GM18502 (cell line): ENCODE data around the gene TEDC2.
A peak's percentile ranks its signal among the peaks of the same experiment; 100 is the strongest.
"Not testable (repeated sequence)": the region's sequence is repeated elsewhere in the genome, so short reads cannot be mapped to it uniquely, and the experiment has no call there.

Source experiments
- ATAC-seq: cut with Tn5 transposase; IDR thresholded peaks from one replicate; pipeline ENCODE4 v1.9.1; 2021; ENCODE audit warnings: mild to moderate bottlenecking; ENCODE audit not compliant: unreplicated experiment, poor library complexity

TEDC2 gene

DNA sequence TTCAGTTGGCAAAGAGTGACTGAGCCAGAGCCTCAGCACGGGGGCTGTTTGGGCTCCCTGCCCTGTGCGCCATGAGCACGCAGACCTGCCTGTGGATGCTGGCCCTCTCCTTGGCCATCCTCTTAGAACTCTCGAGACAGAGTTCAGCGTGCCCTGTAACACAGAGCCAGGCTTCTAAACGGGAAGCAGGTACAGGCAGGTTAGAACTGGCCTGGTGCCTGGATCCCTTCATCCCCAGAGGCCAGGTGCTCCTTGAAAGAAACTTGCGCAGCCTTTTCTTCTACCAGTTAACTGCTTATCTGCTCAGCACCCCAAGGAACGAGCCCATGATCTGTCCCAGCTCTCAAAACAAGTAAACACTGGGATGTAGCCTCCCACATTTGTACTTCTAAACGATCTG, 23.8 kb upstream of the TEDC2 start:
- ATAC-seq = no peak

DNA sequence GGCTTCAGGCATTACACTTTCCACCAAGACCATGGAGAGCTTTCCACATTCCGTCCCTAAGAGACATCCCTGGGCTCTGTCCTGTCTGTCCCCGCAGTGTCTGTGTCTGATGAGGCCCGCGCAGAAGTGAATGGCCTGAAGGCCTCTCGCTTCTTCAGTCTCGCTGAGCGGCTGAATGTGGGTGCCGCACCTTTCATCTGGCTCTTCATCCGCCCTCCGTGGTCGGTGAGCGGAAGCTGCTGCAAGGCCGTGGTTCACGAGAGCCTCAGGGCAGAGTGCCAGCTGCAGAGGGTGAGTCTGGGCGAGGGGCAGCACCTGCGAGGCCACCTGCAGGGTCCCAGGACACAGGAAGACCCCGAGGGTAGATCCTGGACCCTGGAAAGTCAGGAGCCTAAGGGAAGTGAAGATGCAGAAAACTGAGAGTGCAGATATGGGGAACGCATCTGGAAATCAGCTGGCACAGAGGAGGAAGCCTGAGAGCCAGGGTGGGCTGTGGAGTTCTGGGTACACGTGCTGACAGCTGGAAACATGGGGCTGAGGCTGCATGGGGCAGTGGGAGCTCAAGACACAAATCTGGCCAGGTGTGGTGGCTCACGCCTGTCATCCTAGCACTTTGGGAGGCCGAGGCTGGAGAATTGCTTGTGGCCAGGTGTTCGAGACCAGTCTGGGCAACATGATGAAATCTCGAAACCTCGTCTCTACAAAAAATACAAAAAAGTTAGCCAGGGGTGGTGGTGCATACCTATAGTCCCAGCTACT, 22.7 kb upstream of the TEDC2 start:
- ATAC-seq = no peak

DNA sequence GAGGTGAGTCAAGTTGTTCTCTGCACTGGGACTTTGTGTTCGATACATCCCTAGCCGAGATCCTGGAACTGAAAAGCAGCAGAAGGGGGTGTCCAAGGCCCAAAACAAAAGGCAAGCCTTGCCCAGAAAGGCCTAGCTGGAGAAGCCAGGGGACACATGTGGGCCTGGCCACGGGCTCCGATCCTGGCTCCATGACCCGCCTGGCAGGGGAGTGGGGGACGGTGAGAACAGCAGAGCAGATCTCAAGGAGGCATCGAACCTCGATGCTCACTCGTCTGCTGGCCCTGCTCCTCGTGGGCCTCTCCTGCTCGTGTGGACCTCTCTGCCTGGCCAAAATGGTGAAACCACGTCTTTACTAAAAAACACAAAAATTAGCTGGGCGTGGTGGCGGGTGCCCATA, 21.8 kb upstream of the TEDC2 start:
- no peak for ATAC-seq

DNA sequence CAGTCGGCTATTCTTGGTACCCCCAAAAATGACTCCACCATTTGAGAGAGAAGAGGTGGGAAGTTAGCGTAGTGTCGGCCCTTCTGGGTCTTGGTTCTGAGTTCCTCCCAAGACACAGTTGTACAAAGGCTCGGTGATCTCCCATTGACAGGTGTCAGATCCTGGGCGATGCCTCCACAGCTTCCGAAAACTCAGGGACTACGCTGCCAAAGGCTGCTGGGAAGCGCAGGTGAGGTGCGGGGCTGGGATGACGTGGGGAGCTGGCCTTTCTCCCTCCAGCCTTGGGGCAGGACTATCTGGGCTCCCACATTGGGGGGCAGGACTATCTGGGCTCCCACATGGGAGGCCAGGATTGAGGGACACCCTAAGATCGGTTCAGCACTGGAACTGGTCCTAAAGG, 20.3 kb upstream of the TEDC2 start:
- no peak for ATAC-seq

DNA sequence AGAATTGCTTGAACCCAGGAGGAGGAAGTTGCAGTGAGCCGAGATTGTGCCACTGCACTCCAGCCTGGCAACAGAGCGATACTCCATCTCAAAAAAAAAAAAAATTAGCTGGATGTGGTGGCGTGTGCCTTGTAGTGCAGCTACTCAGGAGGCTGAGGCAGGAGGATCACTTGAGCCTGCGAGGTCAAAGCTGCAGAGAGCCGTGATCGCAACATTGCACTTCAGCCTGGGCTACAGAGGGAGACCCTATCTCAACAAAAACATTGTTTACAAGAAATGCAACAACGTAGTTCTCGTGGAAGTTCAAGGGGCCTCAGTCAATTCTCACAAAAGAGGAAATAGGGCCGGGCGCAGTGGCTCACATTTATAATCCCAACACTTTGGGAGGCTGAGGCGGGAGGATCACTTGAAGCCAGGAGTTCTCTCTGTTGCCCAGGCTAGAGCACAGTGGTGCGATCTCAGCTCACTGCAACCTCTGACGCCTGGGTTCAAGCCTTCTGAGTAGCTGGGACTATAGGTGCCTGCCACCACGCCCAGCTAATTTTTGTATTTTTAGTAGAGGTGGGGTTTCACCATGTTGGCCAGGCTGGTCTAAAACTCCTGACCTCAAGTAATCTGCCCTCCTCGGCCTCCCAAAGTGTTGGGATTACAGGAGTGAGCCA, 18.6 kb upstream of the TEDC2 start:
- ATAC-seq = not testable (repeated sequence)

DNA sequence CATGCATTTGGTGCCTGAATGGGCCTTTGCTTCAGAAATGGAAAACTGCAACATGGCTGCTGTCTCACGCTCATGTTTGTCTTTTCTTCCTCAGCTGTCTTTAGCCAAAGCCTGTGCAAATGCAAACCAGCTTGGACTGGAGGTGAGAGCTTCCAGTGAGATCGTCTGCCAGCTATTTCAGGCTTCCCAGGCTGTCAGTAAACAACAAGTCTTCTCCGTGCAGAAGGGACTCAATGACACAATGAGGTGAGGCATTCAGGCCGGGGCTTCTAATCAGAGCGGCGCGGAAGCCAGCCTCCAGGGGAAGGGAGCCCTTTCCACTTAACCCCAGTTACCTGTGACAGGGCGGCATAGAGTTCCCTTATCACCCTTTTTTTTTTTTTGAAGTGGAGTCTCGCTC, 16.4 kb upstream of the TEDC2 start:
- no peak for ATAC-seq

DNA sequence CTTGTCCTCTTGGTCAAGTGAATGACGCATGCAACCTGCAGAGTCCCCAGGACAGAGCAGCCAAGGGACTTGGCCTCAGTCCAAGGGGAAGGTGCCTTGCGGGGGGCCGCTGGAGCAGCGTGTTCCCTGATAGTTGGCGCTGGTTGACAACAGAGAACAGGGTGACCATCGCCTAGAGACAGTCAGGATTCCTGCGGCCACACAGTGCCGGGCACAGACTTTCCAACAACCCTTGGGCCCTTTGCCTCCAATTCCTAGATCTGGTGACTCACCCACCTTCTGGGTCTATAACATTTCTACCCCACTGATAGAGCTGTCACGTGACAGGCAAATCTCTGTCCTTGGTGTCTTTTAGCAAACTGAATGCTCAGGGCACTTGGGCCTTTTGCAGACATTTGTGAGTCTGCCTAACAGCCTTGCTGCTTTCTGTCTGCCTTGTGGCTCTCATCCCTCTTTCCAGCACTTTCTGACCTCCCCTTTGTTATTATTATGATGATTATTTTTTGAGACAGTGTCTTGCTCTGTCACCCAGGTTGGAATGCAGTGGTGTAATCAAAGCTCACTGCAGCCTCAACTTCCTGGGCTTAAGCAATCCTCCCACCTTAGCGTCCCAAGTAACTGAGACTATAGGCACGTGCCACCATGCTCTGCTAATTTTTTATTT, 11.9 kb upstream of the TEDC2 start:
- no peak for ATAC-seq

DNA sequence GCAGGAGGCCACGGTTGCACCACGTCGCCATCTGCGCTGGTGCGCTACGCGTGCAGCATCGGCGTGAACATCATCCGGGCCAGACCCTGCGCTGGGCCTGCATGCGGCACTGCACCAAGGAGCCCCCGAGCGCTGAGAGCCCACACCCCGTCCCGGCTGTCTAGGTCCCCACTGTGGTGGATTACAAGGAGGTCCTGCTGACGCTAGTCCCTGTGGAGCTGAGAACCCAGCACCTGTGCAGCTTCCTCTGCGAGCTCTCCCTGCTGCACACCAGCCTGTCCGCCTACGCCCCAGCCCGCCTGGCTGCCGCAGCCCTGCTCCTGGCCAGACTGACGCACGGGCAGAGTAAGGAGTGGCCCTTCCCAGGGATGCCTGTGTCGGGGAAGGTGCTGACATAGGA, 10.8 kb upstream of the TEDC2 start:
- no peak for ATAC-seq

DNA sequence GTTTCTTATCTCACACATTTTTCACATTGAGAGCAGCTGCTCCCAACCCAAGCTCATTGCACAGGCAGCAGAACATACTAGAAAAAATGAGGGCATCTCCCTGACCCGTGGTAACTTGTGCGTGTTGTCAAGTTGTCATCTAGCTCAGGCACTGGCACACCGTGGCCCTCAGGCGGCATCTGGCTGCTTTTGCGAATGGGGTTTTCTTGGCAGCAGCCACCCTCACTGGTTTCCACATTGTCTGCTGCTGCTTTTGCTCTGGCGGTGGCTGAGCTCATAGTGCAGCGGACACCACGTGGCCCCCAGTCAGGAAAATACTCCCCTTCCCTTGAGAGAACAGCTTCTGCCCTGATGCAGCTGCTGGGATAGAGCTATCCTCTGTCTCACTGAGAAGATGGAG, 9.4 kb upstream of the TEDC2 start:
- ATAC-seq = no peak

DNA sequence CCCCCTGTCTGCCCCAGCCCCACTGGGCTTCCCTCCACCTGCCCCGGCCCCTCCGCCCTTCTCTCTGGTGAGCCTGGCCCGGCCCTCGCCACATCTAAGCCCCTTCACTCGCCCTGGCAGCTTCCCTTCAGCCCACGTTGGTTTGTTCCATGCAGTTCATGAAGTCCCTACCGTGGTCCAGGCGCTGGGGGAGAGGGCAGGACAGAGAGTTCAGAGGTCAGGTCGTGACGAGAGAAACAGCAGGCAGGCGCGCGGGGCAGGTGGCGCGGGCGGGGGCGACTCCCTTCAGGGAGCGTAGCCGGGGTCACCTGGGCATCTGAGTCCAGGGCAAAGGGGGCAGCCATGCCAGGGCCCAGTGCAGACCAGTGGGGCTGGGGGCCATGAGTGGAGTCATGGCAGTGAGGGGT, 8.9 kb upstream of the TEDC2 start:
- no peak for ATAC-seq

DNA sequence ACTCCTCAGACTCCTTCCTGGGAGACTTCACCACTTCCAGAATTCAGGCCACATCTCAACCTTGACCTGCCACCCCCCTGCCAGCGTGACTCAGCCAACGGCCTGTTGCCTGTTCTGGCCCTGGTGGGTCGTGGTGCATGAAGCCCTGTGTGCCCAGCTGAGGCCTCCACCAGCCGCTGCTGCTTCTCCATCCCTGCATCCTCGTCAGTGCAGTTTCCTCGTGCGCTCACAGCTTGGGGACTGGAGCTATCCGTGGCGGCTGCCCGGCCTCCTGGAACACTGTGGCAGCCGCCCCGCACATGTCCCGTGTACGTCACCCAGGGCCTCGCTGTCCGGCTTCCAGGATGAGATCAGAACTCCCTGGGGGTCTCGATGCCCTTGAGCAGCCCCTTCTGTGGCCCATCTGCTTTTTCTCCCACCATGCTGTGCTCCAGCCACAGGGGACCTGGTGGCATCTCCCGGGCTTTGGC, 8.0 kb upstream of the TEDC2 start:
- no peak for ATAC-seq

DNA sequence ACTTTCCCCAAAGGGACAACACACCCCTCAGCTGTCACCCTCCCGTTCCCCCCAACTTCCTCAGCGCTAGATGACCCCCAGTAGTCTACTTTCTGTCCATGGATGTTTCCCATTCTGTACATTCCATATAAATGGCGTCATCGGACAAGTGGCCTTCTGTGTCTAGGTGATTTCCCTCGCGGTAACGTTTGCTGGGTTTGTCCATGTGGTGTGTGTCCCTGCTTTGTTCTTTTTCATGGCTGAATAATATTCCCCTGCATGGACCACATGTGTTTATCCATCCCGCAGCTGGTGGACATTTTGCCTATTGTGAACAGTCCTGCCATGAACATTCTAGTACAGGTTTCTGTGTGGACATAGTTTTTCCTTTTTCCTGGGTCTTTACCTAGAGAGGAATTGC, 7.3 kb upstream of the TEDC2 start:
- ATAC-seq = no peak

DNA sequence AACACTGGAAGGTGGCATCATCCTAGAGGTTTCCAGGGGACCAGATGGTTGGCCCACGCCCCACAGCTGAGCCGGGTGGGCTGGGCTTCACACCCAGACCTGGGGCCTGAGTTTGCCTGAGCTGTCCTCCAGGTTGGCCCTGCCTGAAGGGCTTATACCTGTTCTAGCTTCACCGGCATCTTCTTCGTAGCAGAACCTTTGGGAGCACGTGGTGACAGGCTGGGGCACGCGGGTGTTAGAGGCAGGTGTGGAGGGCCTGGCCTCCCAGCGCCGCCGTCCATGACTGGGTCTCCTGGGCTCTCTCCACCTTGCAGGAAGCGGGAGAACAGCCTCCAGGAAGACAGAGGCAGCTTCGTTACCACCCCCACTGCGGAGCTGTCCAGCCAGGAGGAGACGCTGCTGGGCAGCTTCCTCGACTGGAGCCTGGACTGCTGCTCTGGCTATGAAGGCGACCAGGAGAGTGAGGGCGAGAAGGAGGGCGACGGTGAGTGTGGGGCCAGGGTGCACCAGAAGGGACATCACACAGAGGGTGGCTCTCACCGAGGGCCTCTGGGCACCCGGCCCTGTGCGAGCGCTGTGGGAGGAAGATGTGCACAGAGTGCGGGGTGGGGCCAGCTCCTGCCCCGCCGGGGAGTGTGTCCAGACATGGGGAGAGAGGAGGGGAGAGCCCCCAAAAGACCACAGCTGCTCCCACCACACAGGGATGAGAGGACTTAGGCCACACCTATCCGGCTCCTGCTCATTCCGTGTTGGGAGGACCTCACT, 4.6 kb upstream of the TEDC2 start:
- no peak for ATAC-seq

DNA sequence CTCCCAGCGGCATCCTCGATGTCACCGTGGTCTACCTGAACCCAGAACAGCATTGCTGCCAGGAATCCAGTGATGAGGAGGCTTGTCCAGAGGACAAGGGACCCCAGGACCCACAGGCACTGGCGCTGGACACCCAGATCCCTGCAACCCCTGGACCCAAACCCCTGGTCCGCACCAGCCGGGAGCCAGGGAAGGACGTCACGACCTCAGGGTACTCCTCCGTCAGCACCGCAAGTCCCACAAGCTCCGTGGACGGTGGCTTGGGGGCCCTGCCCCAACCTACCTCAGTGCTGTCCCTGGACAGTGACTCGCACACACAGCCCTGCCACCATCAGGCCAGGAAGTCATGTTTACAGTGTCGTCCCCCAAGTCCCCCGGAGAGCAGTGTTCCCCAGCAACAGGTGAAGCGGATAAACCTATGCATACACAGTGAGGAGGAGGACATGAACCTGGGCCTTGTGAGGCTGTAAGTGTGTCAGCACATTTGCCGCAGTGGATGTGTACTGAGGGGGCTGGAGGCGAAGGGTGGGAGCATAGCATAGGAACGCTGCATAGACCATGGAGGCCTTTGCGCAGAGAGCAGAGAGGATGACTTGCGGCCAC, 3.3 kb upstream of the TEDC2 start:
- no peak for ATAC-seq

DNA sequence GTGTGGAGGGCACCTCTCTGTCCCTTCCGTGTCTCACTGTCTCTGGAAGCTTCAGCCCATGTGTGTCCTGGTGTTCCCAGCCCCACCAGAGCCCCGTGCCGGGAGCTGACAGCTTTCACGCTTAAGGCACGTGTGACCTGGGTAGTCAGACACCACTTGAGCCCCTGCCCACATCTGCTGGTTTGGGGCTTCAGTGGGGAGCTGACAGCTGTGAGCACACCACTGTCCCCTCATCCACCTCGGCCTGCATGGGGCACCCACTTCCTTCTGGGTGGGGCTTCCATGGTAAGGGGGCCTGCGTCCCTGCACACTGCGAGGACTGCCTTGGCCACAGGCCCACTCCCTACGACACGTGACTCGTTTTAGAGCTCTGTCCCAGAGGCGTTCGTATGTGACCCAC, 2.6 kb upstream of the TEDC2 start:
- no peak for ATAC-seq

DNA sequence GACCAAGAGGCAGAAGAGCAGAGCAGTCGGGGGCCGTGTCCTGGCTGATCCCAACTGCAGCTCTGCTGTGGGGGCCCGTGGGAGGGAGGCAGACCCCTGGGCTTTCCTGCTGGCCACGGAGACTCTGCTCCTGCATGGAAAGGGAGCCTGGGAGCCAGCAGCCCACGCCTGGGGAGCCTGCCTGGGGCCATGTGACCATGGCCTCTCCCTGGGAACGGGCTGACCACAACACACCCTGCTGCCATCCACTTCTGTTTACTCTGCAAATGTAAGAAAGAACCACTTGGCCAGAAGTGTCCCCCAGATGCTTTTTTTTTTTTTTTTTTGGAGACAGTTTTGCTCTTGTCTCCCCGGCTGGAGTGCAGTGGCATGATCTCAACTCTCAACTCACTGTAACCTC, 2.0 kb upstream of the TEDC2 start:
- no peak for ATAC-seq

DNA sequence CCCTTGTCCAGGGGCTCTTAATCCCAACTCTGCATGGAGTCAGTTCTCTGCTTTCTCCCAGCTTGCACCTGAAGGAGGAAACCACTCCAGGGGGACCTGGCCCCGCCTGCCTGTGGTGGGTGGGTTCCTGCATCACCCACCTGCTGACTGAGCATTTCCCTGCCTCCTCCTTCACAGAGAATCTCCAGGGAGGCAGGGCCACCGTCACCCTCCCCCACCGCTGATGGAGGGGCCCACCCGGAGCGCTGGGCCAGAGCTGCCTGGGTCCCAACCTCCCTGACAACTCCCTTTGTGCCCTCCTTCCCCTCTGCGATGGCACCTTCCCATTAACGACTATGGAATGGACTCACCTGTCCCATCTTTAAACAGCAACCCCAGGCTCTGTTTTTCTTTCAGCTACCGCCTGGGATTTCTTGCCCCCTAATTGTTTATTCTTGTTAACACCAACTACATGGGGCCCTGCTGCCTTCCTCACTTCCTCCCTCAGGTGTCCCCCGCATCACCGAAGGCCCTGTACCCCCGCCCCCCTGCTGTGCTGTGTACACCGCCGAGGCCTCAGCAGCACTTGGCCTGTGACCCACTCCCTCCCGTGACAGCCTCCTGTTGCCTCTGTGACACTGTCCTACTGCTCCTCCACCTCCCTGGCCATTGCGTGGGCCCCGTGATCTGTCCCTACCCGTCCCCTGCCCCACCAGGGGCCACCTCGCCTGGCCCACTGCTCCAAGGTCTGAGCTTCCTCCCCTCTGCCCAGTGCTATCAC, 842 bp upstream of the TEDC2 start:
- ATAC-seq = peak; percentile 12

DNA sequence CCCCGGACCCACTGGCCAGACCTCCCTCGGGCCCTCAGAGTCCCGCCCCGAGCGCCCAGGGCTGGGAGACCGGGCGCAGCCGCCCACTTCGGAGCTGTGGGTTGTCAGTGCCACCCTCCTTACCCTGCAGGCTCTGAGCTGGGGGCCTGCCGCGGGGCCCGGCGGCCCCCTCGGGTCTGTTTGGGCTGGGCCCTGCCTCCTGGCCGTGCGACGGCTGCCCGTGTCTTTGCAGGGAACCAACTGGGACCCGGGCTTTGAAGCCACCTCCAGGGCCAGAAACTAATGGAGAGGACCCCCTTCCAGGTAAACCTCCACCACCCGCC, 443 bp downstream of the TEDC2 start:
- ATAC-seq = peak; percentile 12

DNA sequence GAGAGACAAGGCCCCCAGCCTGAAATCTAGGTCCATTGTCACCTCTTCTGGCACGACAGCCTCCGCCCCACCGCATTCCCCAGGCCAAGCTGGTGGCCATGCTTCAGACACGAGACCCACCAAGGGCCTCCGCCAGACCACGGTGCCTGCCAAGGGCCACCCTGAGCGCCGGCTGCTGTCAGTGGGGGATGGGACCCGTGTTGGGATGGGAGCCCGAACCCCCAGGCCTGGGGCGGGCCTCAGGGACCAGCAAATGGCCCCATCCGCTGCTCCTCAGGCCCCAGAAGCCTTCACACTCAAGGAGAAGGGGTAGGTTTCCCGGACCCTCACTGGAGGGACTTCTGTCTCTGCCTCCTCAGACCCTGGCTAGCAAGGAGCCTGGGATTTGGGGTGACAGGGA, 1.0 kb downstream of the TEDC2 start:
- no peak for ATAC-seq
